Esophagus squamous epithelium (tissue), 4 donors: ENCODE results near the gene MSMO1.

Experiments used
- POLR2A ChIP-seq, 4 donors: fragments of 450-650 bp; IDR thresholded peaks; one replicate each; pipeline ENCODE4 v1.6.1; 2017; ENCODE audit warnings: antibody characterized with exemption in 4 of 4, mild to moderate bottlenecking in 4 of 4, moderate library complexity in 3 of 4
- TF ChIP-seq, protein P1 (sequence below), 6 experiments: fragments of 450-650 bp in 4 of 6; fragments of 200-600 bp in 2 of 6; sonication (generic) in 2 of 6; IDR thresholded peaks; one replicate each; pipeline ENCODE4 v1.5.1; 2016 to 2019; ENCODE audit warnings: antibody characterized with exemption in 6 of 6, mild to moderate bottlenecking in 4 of 6, moderate library complexity in 4 of 6

- TF ChIP-seq POLR2A (IDR thresholded peaks at IDR 0.05) = no peak
- TF ChIP-seq, protein P1, sequence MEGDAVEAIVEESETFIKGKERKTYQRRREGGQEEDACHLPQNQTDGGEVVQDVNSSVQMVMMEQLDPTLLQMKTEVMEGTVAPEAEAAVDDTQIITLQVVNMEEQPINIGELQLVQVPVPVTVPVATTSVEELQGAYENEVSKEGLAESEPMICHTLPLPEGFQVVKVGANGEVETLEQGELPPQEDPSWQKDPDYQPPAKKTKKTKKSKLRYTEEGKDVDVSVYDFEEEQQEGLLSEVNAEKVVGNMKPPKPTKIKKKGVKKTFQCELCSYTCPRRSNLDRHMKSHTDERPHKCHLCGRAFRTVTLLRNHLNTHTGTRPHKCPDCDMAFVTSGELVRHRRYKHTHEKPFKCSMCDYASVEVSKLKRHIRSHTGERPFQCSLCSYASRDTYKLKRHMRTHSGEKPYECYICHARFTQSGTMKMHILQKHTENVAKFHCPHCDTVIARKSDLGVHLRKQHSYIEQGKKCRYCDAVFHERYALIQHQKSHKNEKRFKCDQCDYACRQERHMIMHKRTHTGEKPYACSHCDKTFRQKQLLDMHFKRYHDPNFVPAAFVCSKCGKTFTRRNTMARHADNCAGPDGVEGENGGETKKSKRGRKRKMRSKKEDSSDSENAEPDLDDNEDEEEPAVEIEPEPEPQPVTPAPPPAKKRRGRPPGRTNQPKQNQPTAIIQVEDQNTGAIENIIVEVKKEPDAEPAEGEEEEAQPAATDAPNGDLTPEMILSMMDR (IDR thresholded peaks at IDR 0.05) = no peak
These were observed 32.0 kb downstream of the MSMO1 start for GRCh38 chr4:165359506-165359905.
